GM10266 (cell line): ENCODE data around the gene ECI2.

Experiments
- DNase-seq: peaks from one replicate; pipeline ENCODE4 v3.0.0; 2012; ENCODE audit errors: extremely low spot score
- CTCF ChIP-seq: IDR thresholded peaks from 2 replicates; pipeline ENCODE4 v1.5.1; 2012; ENCODE audit warnings: mild to moderate bottlenecking, low read depth; ENCODE audit not compliant: control insufficient read depth, insufficient read depth; ENCODE audit errors: missing control alignments

ECI2 gene

DNA sequence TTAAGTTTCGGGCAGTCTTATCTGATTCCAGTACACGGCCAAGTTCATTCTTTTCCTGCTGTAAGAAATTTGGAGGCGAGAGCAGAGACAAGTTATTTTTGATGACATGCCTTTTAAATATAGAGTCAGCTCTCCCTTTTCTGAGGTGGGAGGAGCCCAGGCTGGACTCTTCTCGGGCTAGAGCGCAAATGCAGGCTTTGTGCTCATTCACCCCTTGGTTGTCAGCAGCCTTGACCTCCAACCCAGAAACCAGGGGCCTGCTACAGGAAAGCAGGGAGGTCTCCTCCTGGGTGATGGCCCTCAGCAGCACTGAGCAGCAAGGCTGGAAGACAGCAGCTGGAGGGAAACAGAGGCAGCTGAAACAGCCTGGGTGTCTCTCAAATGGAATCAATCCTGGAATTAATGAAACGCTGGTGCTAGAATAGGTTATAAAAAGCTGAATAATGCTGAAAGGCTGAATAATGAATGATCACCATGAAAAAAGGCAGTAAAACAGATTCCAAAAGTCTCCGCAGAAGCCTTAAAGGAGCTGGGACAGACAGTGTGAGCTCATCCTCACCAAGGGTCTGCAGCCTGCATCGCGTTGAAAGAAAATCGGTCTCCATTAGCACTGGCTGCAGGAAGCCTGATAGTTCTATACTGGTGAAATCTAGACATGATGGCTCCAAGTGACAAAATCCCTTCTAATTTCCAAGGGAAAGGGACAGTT is 28.2 kb upstream of the ECI2 start:
- no peak for TF ChIP-seq CTCF
- DNase-seq, result no peak

GRCh38 chr6:4162370-4162769 is 27.0 kb upstream of the ECI2 start:
- DNase-seq, result no peak
- TF ChIP-seq CTCF, result no peak

GRCh38 chr6:4159491-4159890 is 24.1 kb upstream of the ECI2 start:
- no peak for DNase-seq
- TF ChIP-seq CTCF, result no peak

- TF ChIP-seq CTCF, result no peak
- no peak for DNase-seq
Measured at GRCh38 chr6:4157506-4157905, 22.1 kb upstream of the ECI2 start.

DNA sequence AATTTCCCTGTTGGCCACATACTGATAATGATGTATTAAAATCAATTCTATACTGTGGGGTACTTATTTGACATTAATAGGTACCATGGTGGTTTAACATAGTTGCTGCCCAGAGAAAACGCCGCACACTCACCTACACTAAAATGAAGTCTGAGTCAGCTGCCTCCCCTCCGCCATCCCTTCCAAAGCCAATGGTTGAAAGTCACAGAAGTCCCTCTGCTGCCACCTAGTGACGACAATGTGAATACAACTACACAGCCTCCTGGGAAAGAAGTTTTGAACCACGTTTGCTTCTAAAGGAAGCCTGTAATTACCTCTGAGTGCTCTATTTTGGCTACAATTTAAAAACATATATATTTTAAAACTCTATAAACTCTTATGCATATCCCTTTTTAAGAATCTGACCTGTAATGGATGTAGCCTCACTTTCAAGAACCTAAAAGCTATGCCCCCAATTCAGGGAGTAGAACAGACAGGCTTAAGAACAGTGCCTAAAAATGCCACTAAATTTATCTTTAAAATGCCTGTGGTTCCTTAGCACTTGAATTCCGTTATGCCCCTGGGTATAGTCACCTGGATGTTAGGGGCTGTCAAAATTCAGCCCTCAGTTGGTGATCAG is 20.6 kb upstream of the ECI2 start:
- peak; percentile 68 for DNase-seq
- peak; percentile 84 for TF ChIP-seq CTCF

GRCh38 chr6:4153514-4153985 is 18.2 kb upstream of the ECI2 start:
- TF ChIP-seq CTCF, result no peak
- no peak for DNase-seq

GRCh38 chr6:4145083-4145482 is 9.7 kb upstream of the ECI2 start:
- DNase-seq, result no peak
- no peak for TF ChIP-seq CTCF
